ENCODE data around the gene MED28. TPM values are rescaled to one million over a fixed set of nuclear protein-coding genes. Genes with fewer than 3 reads are reported as not detected.

MED28 gene
- total and polyA plus RNA-seq, 10 of the 15 experiments (the other 5 are each of a cell fraction or from before 2014, with no cell fraction given), result 19.9 to 77.4 (median 52.0) TPM

GRCh38 chr4:17595471-17596005 lies 18.9 kb upstream of the MED28 start (continued):
- TF ChIP-seq RELB (IDR thresholded peaks at IDR 0.05; ENCODE audit: low read depth) (no peak), MTA2 (IDR thresholded peaks at IDR 0.05; ENCODE audit: low read depth) (peak; percentile 85), CHD2 (IDR thresholded peaks at IDR 0.05; ENCODE audit: borderline replicate concordance, low read depth, low read length) (no peak), GATAD2B (conservative IDR thresholded peaks at IDR 0.05; ENCODE audit: low read depth) (peak; percentile 74; the same call in 1 of the 2 replicates), RAD21 (IDR thresholded peaks at IDR 0.05; ENCODE audit: insufficient read depth, low read depth, low read length) (no peak), NFYA (IDR thresholded peaks at IDR 0.05; ENCODE audit: borderline replicate concordance, low read depth, low read length) (no peak), POLR2A (IDR thresholded peaks at IDR 0.05; ENCODE audit: low read depth, low read length) (no peak), ZSCAN29 (IDR thresholded peaks at IDR 0.05) (no peak), BRCA1 (IDR thresholded peaks at IDR 0.05; ENCODE audit: low read depth, low read length) (no peak), EP300 (IDR thresholded peaks at IDR 0.05; ENCODE audit: borderline replicate concordance in 1 of 2, control insufficient read depth in 1 of 2, low read depth in 2 of 2, low read length in 2 of 2) (peak in 1 of 2 experiments; percentile 63; a peak in 1 of 4 replicates), BCL11A (IDR thresholded peaks at IDR 0.05; ENCODE audit: low read depth, low read length) (peak; percentile 76), MEF2B (IDR thresholded peaks at IDR 0.05; ENCODE audit: partially characterized antibody, poor library complexity, severe bottlenecking) (peak; percentile 29), CREB1 (IDR thresholded peaks at IDR 0.05; ENCODE audit: low read depth) (no peak), EZH2 (IDR thresholded peaks at IDR 0.05; ENCODE audit: borderline replicate concordance, control insufficient read depth, low read depth, low read length) (no peak), ZZZ3 (IDR thresholded peaks at IDR 0.05; ENCODE audit: control insufficient read depth, insufficient read length, low read depth) (no peak), KDM1A (IDR thresholded peaks at IDR 0.05; ENCODE audit: borderline replicate concordance) (no peak), NFXL1 (IDR thresholded peaks at IDR 0.05; ENCODE audit: borderline replicate concordance) (no peak), IKZF1 (conservative IDR thresholded peaks at IDR 0.05) (peak; percentile 58; the same call in 1 of the 2 replicates), MYC (IDR thresholded peaks at IDR 0.05; ENCODE audit: insufficient read depth, insufficient read length, insufficient replicate concordance, low read length, severe bottlenecking) (no peak), FOXK2 (IDR thresholded peaks at IDR 0.05) (no peak), TBL1XR1 (IDR thresholded peaks at IDR 0.05; ENCODE audit: low read depth, low read length) (no peak), ZNF217 (IDR thresholded peaks at IDR 0.05) (no peak), ZNF622 (IDR thresholded peaks at IDR 0.05) (no peak), STAT1 (conservative IDR thresholded peaks at IDR 0.05) (no peak), SREBF1 (IDR thresholded peaks at IDR 0.05; ENCODE audit: low read length) (no peak)
- TF ChIP-seq, protein P1, sequence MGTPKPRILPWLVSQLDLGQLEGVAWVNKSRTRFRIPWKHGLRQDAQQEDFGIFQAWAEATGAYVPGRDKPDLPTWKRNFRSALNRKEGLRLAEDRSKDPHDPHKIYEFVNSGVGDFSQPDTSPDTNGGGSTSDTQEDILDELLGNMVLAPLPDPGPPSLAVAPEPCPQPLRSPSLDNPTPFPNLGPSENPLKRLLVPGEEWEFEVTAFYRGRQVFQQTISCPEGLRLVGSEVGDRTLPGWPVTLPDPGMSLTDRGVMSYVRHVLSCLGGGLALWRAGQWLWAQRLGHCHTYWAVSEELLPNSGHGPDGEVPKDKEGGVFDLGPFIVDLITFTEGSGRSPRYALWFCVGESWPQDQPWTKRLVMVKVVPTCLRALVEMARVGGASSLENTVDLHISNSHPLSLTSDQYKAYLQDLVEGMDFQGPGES (IDR thresholded peaks at IDR 0.05), result no peak
- TF ChIP-seq, protein P2, sequence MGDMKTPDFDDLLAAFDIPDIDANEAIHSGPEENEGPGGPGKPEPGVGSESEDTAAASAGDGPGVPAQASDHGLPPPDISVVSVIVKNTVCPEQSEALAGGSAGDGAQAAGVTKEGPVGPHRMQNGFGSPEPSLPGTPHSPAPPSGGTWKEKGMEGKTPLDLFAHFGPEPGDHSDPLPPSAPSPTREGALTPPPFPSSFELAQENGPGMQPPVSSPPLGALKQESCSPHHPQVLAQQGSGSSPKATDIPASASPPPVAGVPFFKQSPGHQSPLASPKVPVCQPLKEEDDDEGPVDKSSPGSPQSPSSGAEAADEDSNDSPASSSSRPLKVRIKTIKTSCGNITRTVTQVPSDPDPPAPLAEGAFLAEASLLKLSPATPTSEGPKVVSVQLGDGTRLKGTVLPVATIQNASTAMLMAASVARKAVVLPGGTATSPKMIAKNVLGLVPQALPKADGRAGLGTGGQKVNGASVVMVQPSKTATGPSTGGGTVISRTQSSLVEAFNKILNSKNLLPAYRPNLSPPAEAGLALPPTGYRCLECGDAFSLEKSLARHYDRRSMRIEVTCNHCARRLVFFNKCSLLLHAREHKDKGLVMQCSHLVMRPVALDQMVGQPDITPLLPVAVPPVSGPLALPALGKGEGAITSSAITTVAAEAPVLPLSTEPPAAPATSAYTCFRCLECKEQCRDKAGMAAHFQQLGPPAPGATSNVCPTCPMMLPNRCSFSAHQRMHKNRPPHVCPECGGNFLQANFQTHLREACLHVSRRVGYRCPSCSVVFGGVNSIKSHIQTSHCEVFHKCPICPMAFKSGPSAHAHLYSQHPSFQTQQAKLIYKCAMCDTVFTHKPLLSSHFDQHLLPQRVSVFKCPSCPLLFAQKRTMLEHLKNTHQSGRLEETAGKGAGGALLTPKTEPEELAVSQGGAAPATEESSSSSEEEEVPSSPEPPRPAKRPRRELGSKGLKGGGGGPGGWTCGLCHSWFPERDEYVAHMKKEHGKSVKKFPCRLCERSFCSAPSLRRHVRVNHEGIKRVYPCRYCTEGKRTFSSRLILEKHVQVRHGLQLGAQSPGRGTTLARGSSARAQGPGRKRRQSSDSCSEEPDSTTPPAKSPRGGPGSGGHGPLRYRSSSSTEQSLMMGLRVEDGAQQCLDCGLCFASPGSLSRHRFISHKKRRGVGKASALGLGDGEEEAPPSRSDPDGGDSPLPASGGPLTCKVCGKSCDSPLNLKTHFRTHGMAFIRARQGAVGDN (IDR thresholded peaks at IDR 0.05), result peak; percentile 68; the same call in 1 of the 2 replicates

All from GM12878 (cell line).